ENCODE data around the gene TPPP. TPM values are rescaled to one million over a fixed set of nuclear protein-coding genes. Genes with fewer than 3 reads are reported as not detected.

The TPPP gene
- total RNA-seq, 1 experiment from 2014 or later, result 3.9 TPM

Other genes starting within 250 kb of the TPPP start
- 1.5 TPM for gene SLC9A3, start 168.9 kb downstream of the TPPP start, total RNA-seq (2021; ENCODE audit: unreplicated experiment)
- gene CEP72, start 81.0 kb downstream of the TPPP start, total RNA-seq (2021; ENCODE audit: unreplicated experiment), result 25.6 TPM
- gene ZDHHC11B, start 91.4 kb upstream of the TPPP start, total RNA-seq (2021; ENCODE audit: unreplicated experiment), result 3.8 TPM
- 17.0 TPM for gene ZDHHC11, start 157.6 kb upstream of the TPPP start, total RNA-seq (2021; ENCODE audit: unreplicated experiment)
- 54.6 TPM for gene BRD9, start 199.4 kb upstream of the TPPP start, total RNA-seq (2021; ENCODE audit: unreplicated experiment)
- 45.0 TPM for gene TRIP13, start 199.5 kb upstream of the TPPP start, total RNA-seq (2021; ENCODE audit: unreplicated experiment)